COLO829 (cell line): ENCODE measurements around the gene ELP5.

Source experiments
- DNase-seq: peaks from one replicate; pipeline ENCODE4 v3.0.0; 2012; ENCODE audit warnings: low spot score

The ELP5 gene

DNA sequence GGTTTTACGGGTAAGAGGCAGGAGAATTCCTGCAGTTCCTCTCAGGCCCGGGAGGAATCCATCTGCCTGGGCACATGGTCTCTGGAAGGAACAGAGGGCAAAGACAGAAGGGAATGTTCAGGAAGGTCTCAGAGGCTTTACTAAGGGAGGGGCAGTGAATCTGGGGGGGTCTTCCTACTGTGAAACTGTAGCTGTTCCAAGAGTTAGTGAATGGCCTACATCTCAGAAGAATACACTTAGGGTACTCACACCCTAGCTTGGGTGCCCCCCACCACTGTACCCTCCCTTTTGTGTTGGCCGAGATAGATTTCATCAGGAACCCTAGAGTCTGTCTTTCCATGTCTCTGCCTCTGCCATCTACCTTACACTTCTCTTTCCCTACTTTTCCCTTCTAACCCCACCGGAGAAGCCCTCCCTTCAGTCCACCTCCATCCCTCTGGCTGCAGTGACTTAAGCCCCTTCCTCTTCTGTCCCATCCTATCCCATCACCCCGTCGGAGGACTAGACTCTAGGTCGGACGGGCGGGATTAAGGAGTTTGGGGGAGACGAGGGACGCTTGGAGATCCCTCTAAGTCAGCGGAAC is 32.7 kb upstream of the ELP5 start:
- no peak for DNase-seq

DNA sequence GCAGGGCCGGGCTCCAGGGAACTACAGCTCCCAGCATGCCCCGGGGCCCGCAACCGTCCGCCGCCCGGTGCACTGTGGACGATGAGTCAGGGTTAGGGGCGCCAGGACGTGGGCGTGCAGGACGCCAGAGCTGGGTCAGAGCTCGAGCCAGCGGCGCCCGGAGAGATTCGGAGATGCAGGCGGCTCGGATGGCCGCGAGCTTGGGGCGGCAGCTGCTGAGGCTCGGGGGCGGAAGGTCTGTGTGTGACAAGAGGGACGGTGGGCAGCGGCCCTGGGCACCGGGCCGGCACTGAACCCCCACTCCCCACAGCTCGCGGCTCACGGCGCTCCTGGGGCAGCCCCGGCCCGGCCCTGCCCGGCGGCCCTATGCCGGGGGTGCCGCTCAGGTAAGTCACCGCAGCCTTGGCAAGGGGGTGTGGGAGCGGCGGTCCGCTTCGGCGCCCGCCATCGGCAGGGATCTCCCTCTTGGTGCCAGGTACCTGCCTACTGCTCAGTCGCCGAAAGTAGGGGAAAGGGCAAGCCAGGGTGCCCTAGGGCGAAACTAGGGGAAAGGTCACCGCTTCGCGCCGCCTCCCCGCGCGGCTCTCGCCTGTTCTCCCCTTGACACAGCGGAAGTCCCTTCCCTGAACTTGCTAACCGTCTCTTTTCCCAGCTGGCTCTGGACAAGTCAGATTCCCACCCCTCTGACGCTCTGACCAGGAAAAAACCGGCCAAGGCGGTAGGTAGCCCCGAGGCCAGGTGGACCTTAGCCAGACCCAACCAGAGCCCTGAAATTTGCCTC is 32.0 kb upstream of the ELP5 start, which contains the start of the genes ACADVL and DLG4:
TSS of gene ACADVL (plus strand) at position 127 of the 781 bp plus-strand sequence. CDS start at position 174, 47 bp downstream.
TSS of gene DLG4 (minus strand) at position 25 of the 781 bp plus-strand sequence.
- no peak for DNase-seq

- DNase-seq, result no peak
Observed at GRCh38 chr17:7220593-7221277, 31.3 kb upstream of the ELP5 start.

DNA sequence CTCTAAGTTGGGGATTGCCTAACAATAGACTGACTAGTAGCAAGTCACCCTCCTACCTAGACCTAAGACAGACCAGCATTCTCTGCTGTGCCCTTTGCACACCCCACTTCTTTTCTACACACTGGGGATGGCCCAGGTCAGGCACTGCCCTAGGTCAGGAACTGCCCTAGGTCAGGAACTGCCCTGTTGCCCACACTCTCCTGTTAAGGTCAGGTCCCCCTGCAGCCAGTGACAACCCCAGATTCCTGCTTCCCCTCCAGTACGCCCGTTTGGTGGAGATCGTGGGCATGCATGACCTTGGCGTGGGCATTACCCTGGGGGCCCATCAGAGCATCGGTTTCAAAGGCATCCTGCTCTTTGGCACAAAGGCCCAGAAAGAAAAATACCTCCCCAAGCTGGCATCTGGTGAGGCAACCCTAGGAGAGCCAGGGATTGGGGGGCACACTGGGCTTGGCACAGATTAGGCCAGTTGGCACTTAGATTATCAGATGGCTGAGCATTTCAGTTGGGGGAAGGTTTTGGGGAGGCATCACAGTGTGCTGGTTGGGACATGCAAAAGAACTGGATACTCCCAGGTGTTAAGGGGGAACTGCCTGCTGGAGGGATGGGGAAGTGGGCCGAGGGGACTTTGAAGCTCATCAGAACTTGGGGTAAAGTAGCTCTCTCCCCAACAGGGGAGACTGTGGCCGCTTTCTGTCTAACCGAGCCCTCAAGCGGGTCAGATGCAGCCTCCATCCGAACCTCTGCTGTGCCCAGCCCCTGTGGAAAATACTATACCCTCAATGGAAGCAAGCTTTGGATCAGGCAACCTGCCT is 30.5 kb upstream of the ELP5 start:
- no peak for DNase-seq

DNA sequence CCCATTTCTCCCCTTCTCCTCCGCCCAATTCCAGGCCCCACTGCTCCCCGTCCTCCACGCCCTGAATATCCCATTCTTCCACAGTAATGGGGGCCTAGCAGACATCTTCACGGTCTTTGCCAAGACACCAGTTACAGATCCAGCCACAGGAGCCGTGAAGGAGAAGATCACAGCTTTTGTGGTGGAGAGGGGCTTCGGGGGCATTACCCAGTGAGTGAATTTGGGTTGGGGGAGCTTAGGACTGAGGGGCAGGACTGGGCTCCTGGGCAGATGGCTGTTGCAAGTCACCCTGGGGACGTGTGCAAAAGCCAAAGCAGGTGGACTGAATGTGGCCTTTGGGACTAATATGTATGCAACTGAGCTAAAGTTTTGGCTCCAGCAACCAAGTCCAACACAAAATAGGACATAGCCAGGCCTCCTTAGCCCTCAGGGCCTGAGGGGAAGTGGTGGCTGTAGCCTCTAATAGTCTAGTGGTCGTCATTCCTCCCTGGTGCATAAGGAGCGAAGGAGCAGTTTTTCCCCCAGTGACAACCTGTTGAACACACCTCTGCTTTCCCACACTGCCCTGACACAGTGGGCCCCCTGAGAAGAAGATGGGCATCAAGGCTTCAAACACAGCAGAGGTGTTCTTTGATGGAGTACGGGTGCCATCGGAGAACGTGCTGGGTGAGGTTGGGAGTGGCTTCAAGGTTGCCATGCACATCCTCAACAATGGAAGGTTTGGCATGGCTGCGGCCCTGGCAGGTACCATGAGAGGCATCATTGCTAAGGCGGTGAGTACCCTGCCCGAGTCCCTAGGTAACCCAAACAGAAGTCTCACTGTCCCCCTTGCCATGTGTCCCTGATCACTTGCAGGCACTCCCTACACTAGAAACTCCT is 29.7 kb upstream of the ELP5 start:
- no peak for DNase-seq

DNA sequence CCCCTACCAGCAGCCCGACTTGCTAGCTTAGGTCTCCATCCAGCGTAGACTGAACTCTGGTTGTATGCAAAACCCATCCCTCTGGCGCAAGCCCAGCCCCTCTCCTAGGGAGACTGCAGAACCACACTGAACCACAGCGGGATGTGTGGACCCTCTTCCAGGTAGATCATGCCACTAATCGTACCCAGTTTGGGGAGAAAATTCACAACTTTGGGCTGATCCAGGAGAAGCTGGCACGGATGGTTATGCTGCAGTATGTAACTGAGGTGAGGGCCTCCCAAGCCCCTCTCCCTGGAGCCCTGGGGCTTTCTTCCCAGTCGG is 29.1 kb upstream of the ELP5 start:
- DNase-seq, result no peak

GRCh38 chr17:7223375-7223774 is 28.6 kb upstream of the ELP5 start:
- DNase-seq, result no peak

DNA sequence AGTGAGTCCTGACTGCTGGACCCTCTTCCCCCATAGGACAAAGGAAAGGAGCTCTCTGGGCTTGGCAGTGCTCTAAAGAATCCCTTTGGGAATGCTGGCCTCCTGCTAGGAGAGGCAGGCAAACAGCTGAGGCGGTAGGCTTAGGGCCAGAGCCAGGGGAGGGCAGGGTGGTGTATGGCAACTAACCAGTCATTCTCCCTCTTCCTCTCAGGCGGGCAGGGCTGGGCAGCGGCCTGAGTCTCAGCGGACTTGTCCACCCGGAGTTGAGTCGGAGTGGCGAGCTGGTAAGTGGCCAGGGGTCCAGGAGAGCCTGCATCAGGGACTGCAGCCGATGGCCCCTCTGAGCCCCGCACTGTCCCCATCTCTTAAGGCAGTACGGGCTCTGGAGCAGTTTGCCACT is 27.9 kb upstream of the ELP5 start:
- DNase-seq, result no peak

- DNase-seq, result no peak
Observed at GRCh38 chr17:7224661-7225111, 27.3 kb upstream of the ELP5 start.

GRCh38 chr17:7225711-7226331 is 26.2 kb upstream of the ELP5 start:
- no peak for DNase-seq

DNA sequence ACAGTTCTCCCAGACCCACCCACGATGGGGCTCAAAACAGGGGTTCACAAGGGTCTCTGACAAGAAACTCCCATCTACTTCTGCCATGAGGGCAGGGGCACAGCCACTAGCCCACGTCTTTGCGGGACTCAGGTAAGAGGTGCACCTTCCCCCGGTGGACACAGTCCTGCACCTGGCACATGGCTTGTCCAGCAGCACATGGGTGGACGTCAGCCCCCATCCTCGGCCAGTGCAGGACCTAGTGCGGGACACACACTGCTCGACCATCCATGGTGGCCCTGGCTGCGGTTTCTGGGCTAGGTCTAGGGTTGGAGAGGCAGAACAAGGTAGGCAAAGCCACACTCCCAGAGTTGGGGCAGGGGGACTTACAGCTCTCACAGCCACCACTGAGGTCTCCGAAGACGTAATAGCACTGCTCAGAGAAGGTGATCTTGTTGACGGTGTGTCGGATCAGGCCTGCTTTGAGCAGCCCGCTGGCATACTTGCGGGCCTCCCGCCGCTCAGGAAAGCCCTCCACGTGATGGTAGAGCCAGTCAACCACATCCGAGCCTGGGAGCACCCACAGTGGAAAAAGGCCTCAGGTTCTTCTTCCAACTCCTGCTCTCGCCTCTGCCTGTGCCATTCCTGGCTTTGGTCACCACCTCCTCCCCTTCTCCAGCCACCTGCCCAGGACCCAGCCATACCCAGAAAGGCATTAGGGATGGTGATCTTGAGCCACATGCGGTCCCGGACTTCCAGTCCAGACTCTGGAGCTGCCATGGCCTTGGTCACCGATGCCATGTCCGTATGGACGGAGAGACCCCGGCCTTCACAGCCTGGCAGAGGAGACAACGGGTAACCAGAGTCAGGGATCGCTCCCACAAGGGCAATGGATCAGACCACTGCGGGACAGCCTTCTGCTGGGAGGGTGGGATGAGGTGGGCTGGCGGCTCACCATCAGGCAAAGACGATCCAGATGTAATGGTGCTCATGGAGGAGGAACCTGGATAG is 25.0 kb upstream of the ELP5 start:
- DNase-seq, result no peak

GRCh38 chr17:7228920-7229319 is 23.1 kb upstream of the ELP5 start:
- DNase-seq, result no peak

DNA sequence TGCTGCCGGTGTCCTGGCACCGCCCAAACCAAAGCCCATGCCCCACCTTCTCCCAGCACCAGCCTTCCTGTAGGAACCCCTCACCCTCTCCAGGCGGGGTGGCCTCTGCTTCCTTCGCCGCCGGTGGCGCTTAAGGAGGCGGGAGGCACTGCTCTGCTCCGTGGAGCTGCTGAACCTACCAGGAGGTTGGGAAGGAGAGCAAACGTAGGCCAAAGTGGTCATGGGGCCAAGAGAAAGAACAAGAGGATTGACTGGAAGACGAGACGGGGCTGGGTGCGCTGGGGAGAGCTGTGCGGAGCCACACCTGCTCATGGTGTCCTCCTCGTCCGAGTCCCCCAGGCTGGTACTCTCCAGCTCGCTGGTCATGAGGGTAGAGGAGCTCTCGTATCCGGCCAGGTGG is 22.5 kb upstream of the ELP5 start:
- DNase-seq, result no peak

DNA sequence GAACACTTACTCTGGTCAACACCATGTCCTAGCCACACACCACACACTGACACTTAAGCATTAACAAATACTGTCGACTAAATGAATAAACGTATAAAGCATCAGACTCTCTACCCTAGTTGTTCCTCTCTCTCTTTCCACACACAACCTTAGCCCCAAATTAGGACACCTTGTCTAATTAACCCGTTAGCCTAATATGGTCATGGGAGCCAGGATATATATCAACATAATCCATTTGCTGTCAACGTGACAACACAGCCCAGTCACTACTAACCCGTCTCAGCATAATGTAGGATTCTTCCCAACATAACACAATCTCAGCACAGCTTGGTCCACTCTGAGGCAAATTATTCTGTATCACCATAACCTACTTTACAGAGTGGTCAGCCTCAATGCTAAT is 19.9 kb upstream of the ELP5 start:
- no peak for DNase-seq

GRCh38 chr17:7233701-7234082 is 18.3 kb upstream of the ELP5 start:
- DNase-seq, result no peak

DNA sequence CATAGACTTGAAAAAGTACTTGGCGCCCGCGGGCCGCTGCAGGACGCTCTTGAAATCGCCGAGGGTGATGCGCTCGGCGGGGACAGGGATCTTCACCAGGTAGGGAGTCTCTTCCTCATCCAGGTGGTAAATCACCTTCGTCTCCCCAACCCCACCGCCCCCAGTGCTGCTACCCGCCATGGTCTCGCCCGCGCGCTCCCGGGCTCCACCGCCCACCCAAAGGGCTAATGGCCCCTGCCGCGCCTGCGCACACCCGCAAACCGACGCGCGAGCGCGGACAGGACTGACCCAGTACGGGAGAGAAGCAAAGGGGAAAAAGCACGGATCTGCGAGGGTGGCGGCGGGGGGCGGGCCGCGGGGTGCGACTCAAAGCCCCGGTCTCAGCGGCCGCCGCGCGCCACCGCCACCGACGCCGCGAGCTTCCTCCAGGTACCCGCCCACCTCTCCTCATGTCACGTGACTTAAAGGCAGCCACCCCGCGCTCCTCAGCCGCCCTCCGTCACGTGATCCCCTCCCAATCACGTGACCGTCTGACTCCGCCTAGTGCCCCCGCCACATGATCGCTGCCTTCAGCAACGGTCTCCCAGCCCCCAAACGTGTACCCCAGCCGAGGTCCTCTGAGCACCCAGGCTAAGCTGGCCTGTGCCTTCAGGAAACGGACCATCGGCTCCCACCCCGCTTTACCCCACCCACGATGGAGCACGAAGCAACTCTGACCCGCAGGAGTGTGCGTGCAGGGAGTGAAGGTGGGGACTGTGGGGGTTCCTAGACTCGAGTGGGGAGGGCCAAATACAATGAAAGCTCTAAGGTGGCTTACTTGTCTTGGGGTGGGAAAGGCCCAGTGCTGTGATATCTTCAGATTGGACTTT is 17.7 kb upstream of the ELP5 start, which contains the start of gene DVL2:
TSS of gene DVL2 (minus strand) at position 435 of the 869 bp plus-strand sequence. CDS start at position 180, 255 bp downstream.
- peak; percentile 94 for DNase-seq

GRCh38 chr17:7235693-7236665 is 16.0 kb upstream of the ELP5 start:
- DNase-seq, result no peak
